ENCODE data around the gene DHCR7. TPM values are rescaled to one million over a fixed set of nuclear protein-coding genes. Genes with fewer than 3 reads are reported as not detected.

Gene DHCR7
- total RNA-seq, 3 donors from 2014 or later (not counting 1 experiment from before 2014, with no cell fraction given): 12.5 to 18.1 (median 15.9) TPM

DNA sequence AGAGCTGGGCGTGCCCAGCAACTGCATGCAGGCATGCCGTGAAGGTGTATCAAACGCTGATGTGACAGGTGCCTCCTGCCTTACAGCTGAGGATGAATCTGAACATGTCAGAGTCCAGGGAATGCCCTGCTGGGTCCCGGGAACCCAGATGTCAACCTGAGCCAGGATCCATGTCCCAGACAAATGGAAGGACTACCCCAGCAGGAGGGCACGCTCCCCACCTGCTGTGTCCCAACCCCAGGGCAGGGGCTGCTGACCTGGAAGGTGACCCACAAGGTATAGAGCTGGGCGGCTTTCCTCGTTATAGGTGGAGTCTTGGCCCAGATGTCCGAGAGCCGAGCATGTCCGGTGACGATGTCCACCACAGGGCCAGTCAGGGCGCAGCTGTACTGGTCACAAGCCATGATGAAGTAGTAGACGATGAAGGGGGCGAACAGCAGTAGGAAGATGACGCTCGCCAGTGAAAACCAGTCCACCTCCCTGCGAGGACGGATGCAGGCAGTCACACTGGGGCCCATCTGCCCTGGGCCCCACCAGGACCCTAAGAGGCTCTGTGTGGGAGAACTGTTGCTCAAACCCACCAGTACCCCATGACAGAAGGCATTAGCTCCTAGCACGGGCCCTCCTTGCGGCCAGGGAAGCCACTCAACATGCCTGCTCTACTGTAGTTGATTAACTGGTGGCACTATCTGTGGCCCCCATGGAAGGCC, 4.3 kb downstream of the DHCR7 start:
- WGBS (ENCODE audit: insufficient coverage): 92% methylated on average over 20 of the region's 20 CpGs
- Histone ChIP-seq H3K4me1 (ENCODE audit: control insufficient read depth, insufficient read depth, low read length) (peaks cover 11% of the 10 kb centered on the region), H3K27me3 (ENCODE audit: control insufficient read depth, insufficient read depth, low read length) (no peaks in the 10 kb centered on the region), H3K36me3 (ENCODE audit: control insufficient read depth, insufficient read depth, low read length) (peaks cover 11% of the 10 kb centered on the region), H3K4me3 (ENCODE audit: low read length) (no peak overlapping the region), H3K9me3 (ENCODE audit: control insufficient read depth, insufficient read depth, low read length) (no peaks in the 10 kb centered on the region), H3K27ac (ENCODE audit: low read length) (no peak overlapping the region)
- peaks cover 9% of the 10 kb centered on the region for H3K36me3 Mint-ChIP-seq
- H3K27ac Mint-ChIP-seq: no peak overlapping the region
- intact Hi-C loops (cut with micrococcal nuclease): loop anchor here (10.0 kb wide), 1 partner anchor 341 kb away; no protein-coding TSS in a partner anchor
- ATAC-seq (no peak), DNase-seq (no peak)
- H3K4me3 Mint-ChIP-seq: no peak overlapping the region
- TF ChIP-seq, protein P1, sequence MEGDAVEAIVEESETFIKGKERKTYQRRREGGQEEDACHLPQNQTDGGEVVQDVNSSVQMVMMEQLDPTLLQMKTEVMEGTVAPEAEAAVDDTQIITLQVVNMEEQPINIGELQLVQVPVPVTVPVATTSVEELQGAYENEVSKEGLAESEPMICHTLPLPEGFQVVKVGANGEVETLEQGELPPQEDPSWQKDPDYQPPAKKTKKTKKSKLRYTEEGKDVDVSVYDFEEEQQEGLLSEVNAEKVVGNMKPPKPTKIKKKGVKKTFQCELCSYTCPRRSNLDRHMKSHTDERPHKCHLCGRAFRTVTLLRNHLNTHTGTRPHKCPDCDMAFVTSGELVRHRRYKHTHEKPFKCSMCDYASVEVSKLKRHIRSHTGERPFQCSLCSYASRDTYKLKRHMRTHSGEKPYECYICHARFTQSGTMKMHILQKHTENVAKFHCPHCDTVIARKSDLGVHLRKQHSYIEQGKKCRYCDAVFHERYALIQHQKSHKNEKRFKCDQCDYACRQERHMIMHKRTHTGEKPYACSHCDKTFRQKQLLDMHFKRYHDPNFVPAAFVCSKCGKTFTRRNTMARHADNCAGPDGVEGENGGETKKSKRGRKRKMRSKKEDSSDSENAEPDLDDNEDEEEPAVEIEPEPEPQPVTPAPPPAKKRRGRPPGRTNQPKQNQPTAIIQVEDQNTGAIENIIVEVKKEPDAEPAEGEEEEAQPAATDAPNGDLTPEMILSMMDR (IDR thresholded peaks at IDR 0.05): no peak
- peaks cover 5 to 16% of the 10 kb centered on the region in 2 donors for H3K4me1 Mint-ChIP-seq
- H3K27me3 Mint-ChIP-seq (ENCODE audit: low read depth in 2 of 2): no peaks in the 10 kb centered on the region
- peaks cover 0 to 4% of the 10 kb centered on the region in 2 donors for H3K9me3 Mint-ChIP-seq

DNA sequence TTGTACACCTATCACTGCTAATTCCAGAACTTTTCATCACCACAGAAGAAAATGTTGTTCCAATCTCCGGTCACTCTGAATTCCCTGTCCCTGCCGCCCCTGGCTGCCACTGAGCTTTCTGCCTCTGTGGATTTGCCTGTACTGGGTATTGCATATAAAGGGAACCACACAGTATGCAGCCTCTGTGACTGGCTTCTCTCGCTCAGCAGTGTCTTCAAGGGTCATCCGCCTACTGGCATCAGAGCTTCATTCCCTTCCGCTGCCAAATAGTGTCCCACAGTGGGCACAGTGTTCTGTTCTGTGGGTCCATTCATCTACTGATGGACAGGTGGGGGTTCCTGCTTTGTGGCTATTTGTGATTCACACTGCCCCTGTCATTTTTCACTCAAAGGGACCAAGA, 5.3 kb downstream of the DHCR7 start:
- Histone ChIP-seq H3K27me3 (ENCODE audit: control insufficient read depth, insufficient read depth, low read length) (no peaks in the 10 kb centered on the region), H3K4me3 (ENCODE audit: low read length) (no peak overlapping the region), H3K9me3 (ENCODE audit: control insufficient read depth, insufficient read depth, low read length) (no peaks in the 10 kb centered on the region), H3K27ac (ENCODE audit: low read length) (no peak overlapping the region), H3K36me3 (ENCODE audit: control insufficient read depth, insufficient read depth, low read length) (peaks cover 14% of the 10 kb centered on the region), H3K4me1 (ENCODE audit: control insufficient read depth, insufficient read depth, low read length) (peaks cover 7% of the 10 kb centered on the region)
- intact Hi-C loops (cut with micrococcal nuclease): loop anchor here (10.0 kb wide), 1 partner anchor 342 kb away; no protein-coding TSS in a partner anchor
- Mint-ChIP-seq H3K36me3 (peaks cover 9% of the 10 kb centered on the region), H3K9me3 (peaks cover 0 to 4% of the 10 kb centered on the region in 2 donors), H3K4me1 (peaks cover 0 to 7% of the 10 kb centered on the region in 2 donors), H3K4me3 (no peak overlapping the region), H3K27me3 (ENCODE audit: low read depth in 2 of 2) (no peaks in the 10 kb centered on the region), H3K27ac (no peak overlapping the region)
- 94% methylated on average over 5 of the region's 5 CpGs for WGBS (ENCODE audit: insufficient coverage)
- TF ChIP-seq, protein P1 (IDR thresholded peaks at IDR 0.05): no peak
- no peak for DNase-seq
- ATAC-seq: no peak

DNA sequence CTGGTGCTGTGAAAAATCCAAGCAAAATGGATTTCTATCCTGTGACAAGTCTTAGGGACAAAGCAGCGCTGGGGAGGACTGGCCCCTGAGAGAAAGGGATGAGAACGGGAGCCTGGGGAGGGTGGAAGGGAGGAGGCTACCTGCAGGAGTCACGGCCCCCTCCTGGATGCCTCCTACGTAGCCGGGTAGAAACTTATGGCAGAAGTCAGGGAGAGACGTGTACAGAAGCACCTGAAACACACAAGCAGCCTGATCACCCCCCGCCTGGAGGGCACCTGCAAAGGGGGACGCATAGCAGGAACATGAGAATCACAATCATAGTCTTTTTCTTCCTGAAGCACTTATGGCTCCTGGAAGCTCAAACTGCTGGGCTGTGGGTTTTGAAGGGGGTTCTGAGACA, 6.1 kb downstream of the DHCR7 start:
- H3K27ac ChIP-seq (ENCODE audit: low read length): no peak overlapping the region
- peaks cover 9% of the 10 kb centered on the region for H3K36me3 Mint-ChIP-seq
- no peaks in the 10 kb centered on the region for H3K4me1 ChIP-seq (ENCODE audit: control insufficient read depth, insufficient read depth, low read length)
- peaks cover 14% of the 10 kb centered on the region for H3K36me3 ChIP-seq (ENCODE audit: control insufficient read depth, insufficient read depth, low read length)
- no peak overlapping the region for H3K4me3 ChIP-seq (ENCODE audit: low read length)
- ATAC-seq (no peak), DNase-seq (no peak)
- peaks cover 0 to 4% of the 10 kb centered on the region in 2 donors for H3K9me3 Mint-ChIP-seq
- H3K27me3 Mint-ChIP-seq (ENCODE audit: low read depth in 2 of 2): no peaks in the 10 kb centered on the region
- 97% methylated on average over 8 of the region's 8 CpGs for WGBS (ENCODE audit: insufficient coverage)
- intact Hi-C loops (cut with micrococcal nuclease): loop anchor here (10.0 kb wide), 1 partner anchor 343 kb away; no protein-coding TSS in a partner anchor
- H3K27me3 ChIP-seq (ENCODE audit: control insufficient read depth, insufficient read depth, low read length): no peaks in the 10 kb centered on the region
- H3K9me3 ChIP-seq (ENCODE audit: control insufficient read depth, insufficient read depth, low read length): no peaks in the 10 kb centered on the region
- TF ChIP-seq, protein P1 (IDR thresholded peaks at IDR 0.05): no peak
- H3K4me1 Mint-ChIP-seq: no peaks in the 10 kb centered on the region
- no peak overlapping the region for H3K4me3 Mint-ChIP-seq
- no peak overlapping the region for H3K27ac Mint-ChIP-seq
